Measurements from ENCODE around the gene EPN2. TPM values are rescaled to one million over a fixed set of nuclear protein-coding genes. Genes with fewer than 3 reads are reported as not detected.

The EPN2 gene
- polyA plus RNA-seq, 1 donor from 2014 or later, result 37.8 TPM

DNA sequence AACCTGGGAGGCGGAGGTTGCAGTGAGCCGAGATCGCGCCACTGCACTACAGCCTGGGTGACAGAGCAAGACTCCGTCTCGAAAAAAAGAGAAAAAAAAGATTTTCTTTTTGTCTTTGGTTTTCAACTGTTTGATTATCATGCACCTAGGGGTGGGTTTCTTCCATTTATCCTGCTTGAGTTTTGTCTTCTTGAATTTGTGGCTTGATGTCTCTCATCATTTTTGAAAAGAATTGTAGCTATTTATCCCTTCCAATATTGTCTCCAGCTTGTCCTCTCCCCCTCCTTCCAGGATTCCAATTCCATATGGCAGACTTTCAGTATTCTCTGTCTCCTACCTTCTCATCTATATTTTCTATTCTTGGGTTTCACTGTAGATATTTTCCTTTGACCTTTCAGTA, 117.6 kb downstream of the EPN2 start:
- no peak for TF ChIP-seq TAF1 (IDR thresholded peaks at IDR 0.05; ENCODE audit: low read depth)
- Histone ChIP-seq H3K27me3 (ENCODE audit: insufficient read depth, low read depth, low read length) (no peaks in the 10 kb centered on the region), H3F3A (ENCODE audit: insufficient read depth, low read length, poor library complexity, severe bottlenecking) (no peaks in the 10 kb centered on the region), H3K9me3 (ENCODE audit: low read length) (no peaks in the 10 kb centered on the region), H3K9ac (ENCODE audit: low read length) (no peak overlapping the region), H3K79me2 (replicated peaks; ENCODE audit: insufficient read depth, low read length) (no peaks in the 10 kb centered on the region), H3K4me3 (ENCODE audit: low read length) (no peak overlapping the region), H4K20me1 (ENCODE audit: insufficient read depth) (no peaks in the 10 kb centered on the region), H3K4me2 (ENCODE audit: low read length) (no peak overlapping the region), H2AFZ (ENCODE audit: low read depth, low read length) (no peak overlapping the region), H3K27ac (ENCODE audit: low read length) (no peak overlapping the region), H3K36me3 (ENCODE audit: insufficient read depth, low read length) (peaks cover 10% of the 10 kb centered on the region), H3K9me2 (ENCODE audit: insufficient read depth, low read length) (no peaks in the 10 kb centered on the region)

- no peaks in the 10 kb centered on the region for H3K9me2 ChIP-seq (ENCODE audit: insufficient read depth, low read length)
- no peak overlapping the region for H3K4me2 ChIP-seq (ENCODE audit: low read length)
These were observed 120.2 kb downstream of the EPN2 start for GRCh38 chr17:19357351-19357750.

More at GRCh38 chr17:19357351-19357750, 120.2 kb downstream of the EPN2 start:
- Histone ChIP-seq H3F3A (ENCODE audit: insufficient read depth, low read length, poor library complexity, severe bottlenecking) (no peaks in the 10 kb centered on the region), H3K27ac (ENCODE audit: low read length) (no peak overlapping the region), H3K36me3 (ENCODE audit: insufficient read depth, low read length) (peaks cover 13% of the 10 kb centered on the region), H3K79me2 (replicated peaks; ENCODE audit: insufficient read depth, low read length) (peaks cover 7% of the 10 kb centered on the region), H3K9me3 (ENCODE audit: low read length) (no peaks in the 10 kb centered on the region), H2AFZ (ENCODE audit: low read depth, low read length) (no peak overlapping the region), H3K4me3 (ENCODE audit: low read length) (no peak overlapping the region), H4K20me1 (ENCODE audit: insufficient read depth) (no peaks in the 10 kb centered on the region), H3K9ac (ENCODE audit: low read length) (no peak overlapping the region), H3K27me3 (ENCODE audit: insufficient read depth, low read depth, low read length) (no peaks in the 10 kb centered on the region)
- TF ChIP-seq CTCF (IDR thresholded peaks at IDR 0.05; ENCODE audit: poor library complexity, severe bottlenecking) (no peak), MXI1 (conservative IDR thresholded peaks at IDR 0.05; ENCODE audit: poor library complexity, severe bottlenecking) (no peak), EP300 (conservative IDR thresholded peaks at IDR 0.05; ENCODE audit: poor library complexity, severe bottlenecking) (no peak), REST (IDR thresholded peaks at IDR 0.05; ENCODE audit: borderline replicate concordance) (no peak), EZH2 (IDR thresholded peaks at IDR 0.05; ENCODE audit: borderline replicate concordance, insufficient read depth, low read length, poor library complexity, severe bottlenecking) (no peak), TAF1 (IDR thresholded peaks at IDR 0.05; ENCODE audit: low read depth) (no peak), POLR2AphosphoS5 (IDR thresholded peaks at IDR 0.05) (no peak), RAD21 (conservative IDR thresholded peaks at IDR 0.05) (no peak), SMC3 (conservative IDR thresholded peaks at IDR 0.05; ENCODE audit: poor library complexity) (no peak)
